Stimulated activated CD4-positive, alpha-beta T cell treated with anti-CD3 and anti-CD28 coated beads, Interleukin-1b, Interleukin-23, amount 100 ng/mL, for 1 hour (primary cell): ENCODE results near the gene SUPT6H.

Experiments
- DNase-seq, 2 donors: peaks; one replicate each; pipeline ENCODE4 v3.0.0-alpha.2; 2020; ENCODE audit warnings: low read depth in 2 of 2

Gene SUPT6H

DNA sequence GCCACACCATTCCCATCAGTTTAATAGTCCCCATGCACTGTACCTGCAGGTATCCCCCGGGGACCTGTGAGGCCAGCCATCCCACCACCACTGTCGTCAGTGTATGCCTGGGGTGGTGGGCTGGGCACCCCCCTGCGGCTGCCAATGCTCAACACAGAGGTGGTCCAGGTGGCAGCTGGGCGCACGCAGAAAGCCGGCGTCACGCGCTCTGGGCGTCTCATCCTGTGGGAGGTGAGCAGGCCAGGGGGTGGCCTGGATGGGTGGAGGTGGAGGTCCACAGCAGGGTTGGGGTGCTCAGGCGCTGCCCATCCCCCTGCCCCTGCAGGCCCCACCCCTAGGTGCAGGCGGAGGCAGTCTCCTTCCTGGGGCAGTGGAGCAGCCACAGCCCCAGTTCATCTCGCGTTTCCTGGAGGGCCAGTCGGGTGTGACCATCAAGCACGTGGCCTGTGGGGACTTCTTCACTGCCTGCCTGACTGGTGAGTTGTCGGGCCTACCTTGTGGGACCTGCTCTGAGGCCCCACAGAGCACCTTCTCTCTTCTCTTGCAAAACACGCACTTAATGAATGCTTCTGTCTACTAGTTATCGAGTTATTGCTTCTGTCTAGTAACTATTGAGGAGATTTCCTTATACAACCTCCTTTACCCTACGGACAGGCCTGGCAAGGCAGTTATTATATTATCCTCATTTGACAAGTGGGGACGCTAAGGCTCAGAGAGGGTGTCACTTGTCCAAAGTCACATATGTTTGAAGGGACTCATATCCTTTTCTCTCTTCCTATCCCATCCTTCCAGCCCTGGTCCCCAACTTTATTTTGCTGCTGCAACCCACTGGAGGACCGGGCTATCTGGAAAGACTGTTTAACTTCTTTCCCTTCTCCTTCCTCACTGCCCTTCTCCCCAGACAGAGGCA is 76.0 kb downstream of the SUPT6H start:
- no peak for DNase-seq

DNA sequence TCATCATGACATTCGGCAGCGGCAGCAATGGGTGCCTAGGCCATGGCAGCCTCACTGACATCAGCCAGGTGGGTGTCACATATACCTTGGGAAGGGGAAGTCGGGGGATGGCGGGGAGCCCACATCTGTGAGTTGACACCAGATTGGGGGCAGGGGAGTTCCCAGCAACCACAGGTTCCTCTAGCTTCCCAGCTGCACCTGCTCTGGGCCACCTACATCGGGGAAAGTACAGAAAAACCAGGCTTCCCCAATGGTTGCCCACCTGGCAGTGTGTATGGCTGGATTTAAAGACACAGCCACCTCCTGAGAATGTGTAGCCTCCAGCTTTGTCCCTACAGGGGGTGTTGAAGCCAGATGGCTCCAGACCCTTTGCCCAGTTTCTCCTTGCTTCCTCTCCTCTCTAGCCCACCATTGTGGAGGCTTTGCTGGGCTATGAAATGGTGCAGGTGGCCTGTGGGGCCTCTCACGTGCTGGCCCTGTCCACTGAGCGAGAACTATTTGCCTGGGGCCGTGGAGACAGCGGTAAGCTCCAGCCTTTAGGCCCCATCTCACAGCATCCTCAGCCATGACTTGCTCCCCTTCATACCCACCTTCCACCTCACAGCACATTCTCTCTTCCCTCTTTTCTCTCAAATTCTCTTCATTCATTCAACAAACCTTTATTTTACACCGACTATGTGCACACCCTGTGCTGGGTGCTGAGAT is 76.8 kb downstream of the SUPT6H start:
- DNase-seq = peak in 1 of 2 donors; percentile 51

DNA sequence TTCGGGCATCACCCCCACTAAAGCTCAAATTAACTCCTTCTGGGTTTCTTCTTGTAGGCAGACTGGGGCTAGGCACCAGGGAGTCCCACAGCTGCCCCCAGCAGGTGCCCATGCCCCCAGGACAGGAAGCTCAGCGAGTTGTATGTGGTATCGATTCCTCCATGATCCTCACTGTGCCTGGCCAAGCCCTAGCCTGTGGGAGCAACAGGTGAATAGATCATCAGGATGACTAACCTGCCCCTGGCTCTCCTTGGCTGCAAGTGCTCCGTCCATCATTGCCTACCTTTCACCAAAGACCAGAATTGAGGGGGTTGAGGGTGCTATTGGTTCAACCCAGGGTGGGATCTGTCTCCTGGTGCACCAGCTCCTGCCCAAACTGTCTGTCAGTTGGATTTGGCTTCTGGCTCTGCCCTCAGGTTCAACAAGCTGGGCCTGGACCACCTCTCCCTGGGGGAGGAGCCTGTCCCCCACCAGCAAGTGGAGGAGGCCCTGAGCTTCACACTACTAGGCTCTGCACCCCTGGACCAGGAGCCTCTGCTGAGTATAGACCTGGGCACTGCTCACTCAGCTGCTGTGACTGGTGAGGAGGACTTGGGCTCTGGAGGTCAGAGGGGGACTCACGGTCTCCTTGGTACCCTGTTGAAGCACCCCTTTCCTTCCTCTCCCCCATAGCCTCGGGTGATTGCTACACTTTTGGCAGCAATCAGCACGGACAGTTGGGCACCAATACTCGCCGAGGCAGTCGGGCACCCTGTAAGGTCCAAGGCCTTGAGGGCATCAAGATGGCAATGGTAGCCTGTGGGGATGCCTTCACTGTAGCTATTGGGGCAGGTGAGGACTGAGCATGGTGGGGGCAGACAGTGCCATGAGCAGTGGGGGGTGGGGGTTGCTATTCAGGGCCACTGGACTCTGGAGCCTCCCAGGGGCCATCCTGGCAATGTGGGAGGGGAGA is 78.7 kb downstream of the SUPT6H start:
- DNase-seq = no peak

DNA sequence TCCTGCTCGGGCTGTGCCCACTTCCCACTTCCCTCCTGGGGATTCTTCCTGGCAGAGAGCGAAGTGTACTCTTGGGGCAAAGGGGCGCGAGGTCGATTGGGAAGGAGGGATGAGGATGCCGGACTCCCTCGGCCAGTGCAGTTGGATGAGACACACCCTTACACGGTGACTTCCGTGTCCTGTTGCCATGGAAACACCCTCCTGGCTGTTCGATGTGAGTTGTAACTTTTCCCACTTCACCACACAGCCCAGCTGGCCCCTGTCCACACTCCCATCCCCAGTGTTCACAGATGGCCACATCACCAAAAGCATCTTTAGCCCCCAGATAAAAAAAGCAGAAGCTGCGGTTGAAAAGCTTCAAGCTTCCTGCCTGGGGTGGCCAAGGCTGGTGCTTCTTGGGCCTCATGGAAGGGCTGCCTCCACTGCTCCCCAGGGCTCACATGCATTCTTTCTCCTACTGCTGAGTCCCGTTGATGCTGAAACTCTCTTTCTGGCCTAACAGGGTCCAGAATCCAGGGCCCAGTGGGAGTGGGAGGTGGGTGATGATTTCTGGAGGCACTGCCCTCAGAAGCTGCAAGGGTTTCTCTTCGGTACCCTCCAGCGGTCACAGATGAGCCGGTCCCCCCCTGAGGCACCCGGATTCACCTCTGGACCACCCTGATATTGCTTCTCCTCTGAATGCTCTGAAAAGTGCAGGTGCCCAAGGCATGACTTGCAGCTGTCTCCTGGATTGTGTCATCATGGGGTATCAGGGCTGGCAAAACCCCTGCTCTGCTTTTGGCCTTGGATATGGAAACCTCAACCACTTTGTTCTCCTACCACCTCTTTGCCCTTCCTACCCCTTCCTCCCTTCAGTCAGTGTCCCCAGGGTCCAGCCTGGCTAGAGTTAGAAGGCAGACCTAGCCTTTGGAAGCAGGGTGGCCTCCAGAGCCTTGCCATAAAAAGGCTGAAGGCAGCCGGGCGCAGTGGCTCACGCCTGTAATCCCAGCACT is 79.6 kb downstream of the SUPT6H start:
- no peak for DNase-seq

DNA sequence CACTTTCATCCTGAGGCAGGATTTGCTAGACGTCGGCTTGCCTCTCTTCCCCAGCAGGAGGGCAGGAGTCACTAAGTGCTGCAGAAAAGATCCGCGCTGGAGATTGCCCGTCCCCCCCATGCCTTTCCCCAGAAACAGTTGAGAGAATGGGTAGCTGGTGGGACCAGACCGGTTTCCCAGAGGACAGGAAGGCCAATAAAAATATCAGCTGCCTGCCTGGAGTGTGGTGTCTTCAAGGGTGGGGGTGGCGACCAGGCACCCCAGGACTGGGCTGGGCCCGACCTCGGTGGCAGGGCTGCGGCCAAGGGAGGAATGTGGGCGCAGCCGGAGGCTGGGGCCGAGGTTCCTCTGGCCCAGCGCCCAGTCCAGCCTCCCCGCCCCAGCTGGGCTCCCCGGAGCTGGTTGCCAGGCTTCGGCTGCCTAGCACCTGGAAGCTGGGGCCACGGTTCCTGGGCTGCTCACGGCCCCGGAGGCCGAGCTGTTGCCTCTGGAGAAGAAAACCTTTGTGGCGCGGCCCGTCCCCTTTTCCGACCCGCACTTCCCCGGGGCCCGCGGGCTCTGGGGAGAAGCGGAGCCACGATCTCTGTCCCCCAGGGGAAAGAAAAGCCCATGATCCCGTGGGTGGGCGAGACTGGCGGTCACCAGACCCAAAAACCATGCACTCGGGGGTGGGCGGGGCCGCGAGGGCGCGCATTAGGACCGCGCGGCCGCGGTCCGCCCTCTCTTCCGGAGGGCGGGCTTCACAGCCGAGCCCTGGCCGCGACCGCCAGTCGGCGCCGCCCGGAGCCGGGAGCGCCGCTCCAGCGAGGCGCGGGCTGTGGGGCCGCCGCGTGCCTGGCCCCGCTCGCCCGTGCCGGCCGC is 81.5 kb downstream of the SUPT6H start, which contains the start of gene TRAF4:
Gene TRAF4, plus strand, starts transcription at position 769 of the 861 bp plus-strand sequence. CDS start 102 bp downstream, outside the sequence.
- DNase-seq = peak in 1 of 2 donors; percentile 68

DNA sequence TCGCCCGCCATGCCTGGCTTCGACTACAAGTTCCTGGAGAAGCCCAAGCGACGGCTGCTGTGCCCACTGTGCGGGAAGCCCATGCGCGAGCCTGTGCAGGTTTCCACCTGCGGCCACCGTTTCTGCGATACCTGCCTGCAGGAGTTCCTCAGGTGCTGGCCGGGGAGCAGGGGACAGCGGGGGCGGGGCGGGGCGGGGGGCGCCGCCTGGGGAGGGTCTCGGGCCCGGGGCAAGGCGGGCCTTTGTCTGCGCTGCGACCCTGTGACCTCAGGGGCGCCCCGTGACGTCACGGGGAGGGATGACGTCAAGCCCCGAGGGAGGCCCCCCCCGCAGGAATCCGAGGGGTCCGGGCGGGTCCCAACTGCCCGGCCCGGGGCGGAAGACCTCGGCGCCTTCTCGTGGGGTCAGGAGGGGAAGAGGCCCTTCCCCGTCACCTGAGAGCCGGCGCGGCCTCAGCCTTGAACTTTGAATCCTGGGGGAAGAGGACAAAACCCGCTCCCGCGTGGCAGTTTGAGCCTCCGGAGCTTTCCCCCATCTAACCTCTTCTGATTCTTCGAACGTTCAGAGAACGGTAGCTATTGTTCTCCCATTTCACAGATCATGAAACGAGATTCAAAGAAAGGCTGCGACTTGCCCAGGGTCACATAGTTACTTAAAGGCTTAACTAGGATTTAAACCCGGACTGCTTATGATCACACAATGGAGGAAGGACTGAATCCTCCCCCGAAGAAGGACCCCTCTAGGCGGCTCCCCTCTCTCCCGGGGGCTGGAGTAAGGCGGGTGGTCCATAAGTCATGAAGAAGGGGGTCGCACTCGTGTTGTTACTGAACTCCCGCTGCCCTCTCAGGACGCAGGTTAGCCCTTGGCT is 82.3 kb downstream of the SUPT6H start:
- DNase-seq = peak in 1 of 2 donors; percentile 71

DNA sequence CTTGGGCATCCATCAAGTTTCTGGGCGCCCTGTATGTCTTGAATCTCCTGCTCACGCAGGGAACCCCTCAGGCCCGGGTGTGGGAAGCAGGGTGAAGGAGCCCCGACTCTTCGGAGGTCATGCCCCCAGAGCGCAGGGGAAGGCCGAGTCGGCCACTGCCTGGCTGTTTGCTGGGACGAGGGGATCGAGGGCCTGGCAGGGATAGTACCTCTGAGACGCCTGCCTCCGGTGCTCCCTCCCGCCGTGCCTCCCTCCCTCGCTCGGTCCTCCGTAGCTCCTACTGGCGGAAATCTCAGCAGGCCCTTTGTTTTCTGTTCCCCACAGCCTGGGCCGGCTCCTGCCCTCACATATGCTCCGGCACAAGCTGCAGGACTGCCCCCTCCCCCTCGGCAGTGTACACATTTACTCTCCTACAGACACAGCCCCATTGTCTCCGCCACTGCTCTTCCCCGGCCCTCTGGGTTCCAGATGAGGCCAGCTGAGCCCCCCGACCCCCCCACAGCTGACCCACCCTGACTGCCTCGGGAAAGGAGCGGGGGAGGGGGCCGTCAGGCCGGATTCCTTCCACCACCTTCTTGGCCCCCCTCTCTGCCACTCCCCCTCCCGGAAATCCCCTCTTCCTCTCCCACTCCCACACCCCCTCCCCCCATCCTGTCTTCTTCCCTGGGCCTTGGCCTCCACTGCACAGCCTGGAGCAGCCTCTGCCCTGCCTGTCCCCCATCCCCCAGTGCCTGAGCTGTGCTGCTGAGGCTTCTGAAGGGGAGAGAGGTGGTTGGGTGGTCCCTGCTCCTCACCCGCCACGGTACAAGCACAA is 83.2 kb downstream of the SUPT6H start:
- no peak for DNase-seq

DNA sequence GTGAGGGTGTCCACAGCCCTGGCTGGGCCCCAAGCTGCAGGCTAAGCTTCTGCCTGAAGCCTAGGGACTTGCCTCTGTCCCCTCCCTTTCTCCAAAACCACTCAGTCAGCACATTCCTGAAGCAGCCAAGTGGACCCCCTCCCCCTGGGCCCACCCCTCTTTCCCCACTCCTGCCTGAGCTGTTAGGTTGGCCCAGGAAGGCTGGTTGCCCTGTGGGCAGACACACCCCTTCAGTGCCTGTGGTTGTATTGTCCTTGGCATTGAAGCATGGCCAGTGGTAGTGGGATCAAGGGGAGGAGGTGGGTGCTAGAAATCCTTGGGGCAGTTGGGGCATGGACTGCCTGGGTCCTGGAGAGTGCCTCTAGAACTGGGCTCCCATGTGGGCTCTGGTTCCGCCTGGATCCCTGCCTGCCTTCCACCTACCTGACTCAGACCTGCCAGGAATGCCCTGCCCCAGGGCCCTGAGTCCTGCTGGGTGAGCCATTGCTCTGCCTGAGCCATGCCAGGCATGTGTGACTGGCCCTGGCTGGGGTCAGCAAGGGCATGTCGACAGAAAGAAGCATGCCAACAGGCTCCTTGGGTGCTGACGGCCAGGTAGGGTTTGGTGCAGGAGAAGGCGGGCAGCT is 83.9 kb downstream of the SUPT6H start:
- DNase-seq = no peak

DNA sequence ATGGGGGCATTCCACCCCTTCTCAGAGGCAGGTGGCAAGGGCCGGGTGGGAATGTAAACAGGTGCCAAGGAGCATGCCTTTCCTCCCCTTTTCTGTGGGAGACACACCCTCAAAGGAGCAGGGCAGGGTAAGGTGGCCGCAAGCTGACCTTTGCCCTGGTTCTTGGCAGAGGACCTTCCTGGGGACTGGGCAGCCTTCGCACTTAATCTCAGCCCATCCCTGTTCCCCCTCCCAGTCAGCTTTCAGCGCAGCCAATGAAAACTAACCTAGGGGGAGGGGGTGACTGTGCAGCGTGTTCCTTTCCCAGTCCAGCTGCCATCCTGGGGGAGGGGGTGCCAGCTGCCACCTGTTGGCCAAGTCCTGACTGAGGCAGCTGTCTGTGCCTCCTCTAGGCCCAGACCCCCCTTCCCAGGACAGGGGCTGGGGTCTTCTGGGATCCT is 84.6 kb downstream of the SUPT6H start:
- DNase-seq = no peak

DNA sequence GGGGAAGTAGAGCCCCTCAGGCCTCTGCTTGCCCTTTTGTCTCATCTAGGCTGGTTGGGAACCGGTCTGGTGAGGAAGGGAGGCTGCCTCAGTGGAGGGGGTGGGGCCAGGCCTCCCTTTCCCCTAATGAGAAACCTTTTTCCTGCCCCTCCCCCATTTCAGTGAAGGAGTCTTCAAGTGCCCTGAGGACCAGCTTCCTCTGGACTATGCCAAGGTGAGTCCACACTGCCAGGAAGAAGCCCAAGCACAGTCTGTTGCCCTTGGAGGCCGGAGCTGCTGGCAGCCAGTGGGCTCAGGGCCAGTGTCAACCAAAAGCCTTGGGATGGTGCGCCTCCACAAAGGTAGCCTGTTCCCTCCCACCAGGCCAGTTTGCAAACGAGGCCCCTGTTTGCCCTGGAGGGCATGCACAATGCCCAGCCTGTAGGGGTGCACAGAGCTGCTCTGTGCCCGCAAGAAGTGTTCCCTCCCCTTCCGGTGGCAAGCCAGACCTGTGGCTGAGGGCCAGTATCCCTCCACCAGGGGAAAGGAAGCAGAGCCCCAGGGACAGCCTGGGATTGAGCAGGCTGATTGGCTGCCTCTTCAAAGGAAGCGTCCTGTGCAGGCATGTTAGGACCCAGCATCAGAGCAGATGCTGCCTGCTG is 85.2 kb downstream of the SUPT6H start:
- DNase-seq = no peak

DNA sequence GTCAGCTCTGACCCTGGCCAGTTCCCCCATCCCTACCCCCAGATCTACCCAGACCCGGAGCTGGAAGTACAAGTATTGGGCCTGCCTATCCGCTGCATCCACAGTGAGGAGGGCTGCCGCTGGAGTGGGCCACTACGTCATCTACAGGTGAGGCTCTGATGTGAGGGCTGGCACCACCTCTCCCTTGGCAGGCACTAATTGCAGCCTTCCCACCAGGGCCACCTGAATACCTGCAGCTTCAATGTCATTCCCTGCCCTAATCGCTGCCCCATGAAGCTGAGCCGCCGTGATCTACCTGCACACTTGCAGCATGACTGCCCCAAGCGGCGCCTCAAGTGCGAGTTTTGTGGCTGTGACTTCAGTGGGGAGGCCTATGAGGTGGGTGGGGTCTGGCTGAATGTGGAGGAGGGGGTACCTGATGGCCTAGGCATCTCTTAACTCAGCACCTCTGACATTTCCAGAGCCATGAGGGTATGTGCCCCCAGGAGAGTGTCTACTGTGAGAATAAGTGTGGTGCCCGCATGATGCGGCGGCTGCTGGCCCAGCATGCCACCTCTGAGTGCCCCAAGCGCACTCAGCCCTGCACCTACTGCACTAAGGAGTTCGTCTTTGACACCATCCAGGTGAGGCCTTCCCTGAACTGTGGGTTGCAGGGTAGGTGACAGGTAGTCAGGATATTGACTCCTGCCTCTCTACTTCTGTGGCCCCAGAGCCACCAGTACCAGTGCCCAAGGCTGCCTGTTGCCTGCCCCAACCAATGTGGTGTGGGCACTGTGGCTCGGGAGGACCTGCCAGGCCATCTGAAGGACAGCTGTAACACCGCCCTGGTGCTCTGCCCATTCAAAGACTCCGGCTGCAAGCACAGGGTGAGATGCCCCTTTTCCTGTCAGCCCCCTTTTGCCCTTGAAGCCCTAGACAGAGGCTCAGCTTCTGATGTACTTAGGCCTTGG is 86.1 kb downstream of the SUPT6H start:
- no peak for DNase-seq

DNA sequence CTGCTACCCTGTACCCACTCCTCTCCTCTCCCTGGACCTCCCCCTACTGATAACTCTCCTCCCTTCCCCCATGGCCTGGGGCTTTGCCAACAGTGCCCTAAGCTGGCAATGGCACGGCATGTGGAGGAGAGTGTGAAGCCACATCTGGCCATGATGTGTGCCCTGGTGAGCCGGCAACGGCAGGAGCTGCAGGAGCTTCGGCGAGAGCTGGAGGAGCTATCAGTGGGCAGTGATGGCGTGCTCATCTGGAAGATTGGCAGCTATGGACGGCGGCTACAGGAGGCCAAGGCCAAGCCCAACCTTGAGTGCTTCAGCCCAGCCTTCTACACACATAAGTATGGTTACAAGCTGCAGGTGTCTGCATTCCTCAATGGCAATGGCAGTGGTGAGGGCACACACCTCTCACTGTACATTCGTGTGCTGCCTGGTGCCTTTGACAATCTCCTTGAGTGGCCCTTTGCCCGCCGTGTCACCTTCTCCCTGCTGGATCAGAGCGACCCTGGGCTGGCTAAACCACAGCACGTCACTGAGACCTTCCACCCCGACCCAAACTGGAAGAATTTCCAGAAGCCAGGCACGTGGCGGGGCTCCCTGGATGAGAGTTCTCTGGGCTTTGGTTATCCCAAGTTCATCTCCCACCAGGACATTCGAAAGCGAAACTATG is 87.0 kb downstream of the SUPT6H start:
- DNase-seq = no peak

DNA sequence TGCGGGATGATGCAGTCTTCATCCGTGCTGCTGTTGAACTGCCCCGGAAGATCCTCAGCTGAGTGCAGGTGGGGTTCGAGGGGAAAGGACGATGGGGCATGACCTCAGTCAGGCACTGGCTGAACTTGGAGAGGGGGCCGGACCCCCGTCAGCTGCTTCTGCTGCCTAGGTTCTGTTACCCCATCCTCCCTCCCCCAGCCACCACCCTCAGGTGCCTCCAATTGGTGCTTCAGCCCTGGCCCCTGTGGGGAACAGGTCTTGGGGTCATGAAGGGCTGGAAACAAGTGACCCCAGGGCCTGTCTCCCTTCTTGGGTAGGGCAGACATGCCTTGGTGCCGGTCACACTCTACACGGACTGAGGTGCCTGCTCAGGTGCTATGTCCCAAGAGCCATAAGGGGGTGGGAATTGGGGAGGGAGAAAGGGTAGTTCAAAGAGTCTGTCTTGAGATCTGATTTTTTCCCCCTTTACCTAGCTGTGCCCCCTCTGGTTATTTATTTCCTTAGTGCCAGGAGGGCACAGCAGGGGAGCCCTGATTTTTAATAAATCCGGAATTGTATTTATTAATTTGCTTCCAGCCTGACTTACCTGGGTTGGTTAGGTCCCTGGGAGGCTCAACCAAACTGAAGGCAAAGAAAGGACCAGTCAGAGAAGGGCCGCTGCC is 87.6 kb downstream of the SUPT6H start:
- no peak for DNase-seq
